GM12878 (cell line): ENCODE results near the gene PAX5. TPM values are rescaled to one million over a fixed set of nuclear protein-coding genes. Genes with fewer than 3 reads are reported as not detected.

Source experiments
- ATAC-seq: fragments of 200-7000 bp; cut with Tn5 transposase; 3 replicates; pipeline ENCODE4 v1.9.1; 2020; ENCODE audit warnings: mild to moderate bottlenecking, moderate library complexity
- BruUV-seq: library from RNA; stranded (reverse); fragments of 400-500 nt; replicated peaks from 2 replicates; lab custom pipeline; 2021; lab: Mats Ljungman, UMichigan
- CTCF ChIA-PET: fragments of 300-600 bp; sonication (Branson Sonifier 250); formaldehyde crosslinking; extraction: SDS; loops from one replicate; lab custom pipeline; 2021; ENCODE audit warnings: inconsistent platforms; lab: Yijun Ruan, JAX
- POLR2A ChIA-PET: fragments of 350-600 bp; formaldehyde crosslinking; extraction: SDS; loops from one replicate; lab custom pipeline; 2021; ENCODE audit warnings: inconsistent platforms; lab: Charles Lee
- RAD21 ChIA-PET: fragments of 300-600 bp; sonication (Branson Sonifier 250); formaldehyde crosslinking; loops from one replicate; lab custom pipeline; 2023; ENCODE audit warnings: antibody characterized with exemption; ENCODE audit not compliant: unreplicated experiment; lab: Charles Lee
- SMC1A ChIA-PET: fragments of 300-600 bp; sonication (Branson Sonifier 250); formaldehyde crosslinking; loops from one replicate; lab custom pipeline; 2023; ENCODE audit not compliant: unreplicated experiment, uncharacterized antibody; lab: Charles Lee
- DNase-seq: peaks from one replicate; pipeline ENCODE4 v3.0.0-alpha.2; 2011; ENCODE audit warnings: low read depth, low spot score
- FAIRE-seq: peaks from 3 replicates; lab custom pipeline; 2011; peaks lifted over from hg19 to GRCh38; lab: Jason Lieb, UNC
- H2AFZ ChIP-seq: 2 replicates; pipeline ENCODE4 v1.6.0; 2011; ENCODE audit warnings: low read depth, low read length, control low read depth; ENCODE audit not compliant: control insufficient read depth
- H3K27ac ChIP-seq: 2 replicates; pipeline ENCODE4 v1.5.1; 2011; ENCODE audit warnings: control low read depth; ENCODE audit not compliant: control insufficient read depth, insufficient read depth
- H3K27me3 ChIP-seq, 2 experiments: replicated peaks in 1 of 2; 2 replicates each; pipeline versions ENCODE4 v1.6.0 to v1.6.1; 2011; ENCODE audit warnings: low read length in 1 of 2; ENCODE audit not compliant: control insufficient read depth in 2 of 2, insufficient read depth in 2 of 2
- H3K36me3 ChIP-seq, 2 experiments: 2 replicates each; pipeline ENCODE4 v1.5.1; 2011; ENCODE audit warnings: low read length in 1 of 2; ENCODE audit not compliant: control insufficient read depth in 2 of 2, insufficient read depth in 2 of 2
- H3K4me1 ChIP-seq: 2 replicates; pipeline ENCODE4 v1.6.1; 2011; ENCODE audit warnings: mild to moderate bottlenecking, low read length, moderate library complexity, mixed read lengths; ENCODE audit not compliant: control insufficient read depth, insufficient read depth
- H3K4me2 ChIP-seq: 2 replicates; pipeline ENCODE4 v1.6.0; 2011; ENCODE audit warnings: control low read depth; ENCODE audit not compliant: control insufficient read depth, insufficient read depth
- H3K4me3 ChIP-seq: fragments of 200-600 bp; sonication (generic); 2 replicates; pipeline ENCODE4 v1.5.1; 2016
- H3K79me2 ChIP-seq: 2 replicates; pipeline ENCODE4 v1.6.0; 2011; ENCODE audit warnings: low read length; ENCODE audit not compliant: control insufficient read depth, insufficient read depth
- H3K9ac ChIP-seq: 2 replicates; pipeline ENCODE4 v1.8.0; 2011; ENCODE audit warnings: low read length, control low read depth, mixed read lengths; ENCODE audit not compliant: control insufficient read depth, insufficient read depth
- H3K9me3 ChIP-seq: replicated peaks from 3 replicates; pipeline ENCODE4 v1.5.1; 2011; ENCODE audit warnings: mild to moderate bottlenecking, low read length; ENCODE audit not compliant: control insufficient read depth, insufficient read depth
- H4K20me1 ChIP-seq: 2 replicates; pipeline ENCODE4 v1.6.0; 2011; ENCODE audit not compliant: control insufficient read depth, insufficient read depth
- CREB1 ChIP-seq: IDR thresholded peaks from 2 replicates; pipeline ENCODE4 v1.6.1; 2012; ENCODE audit warnings: low read depth, mild to moderate bottlenecking, inconsistent platforms
- FOS ChIP-seq: IDR thresholded peaks from 3 replicates; pipeline ENCODE4 v1.6.1; 2011; ENCODE audit warnings: borderline replicate concordance; ENCODE audit not compliant: insufficient read length; ENCODE audit errors: extremely low read depth
- NRF1 ChIP-seq: conservative IDR thresholded peaks from 2 replicates; pipeline ENCODE4 v1.6.1; 2011; ENCODE audit warnings: mild to moderate bottlenecking, low read depth, low read length, improper control_type of control experiment
- POLR2A ChIP-seq: IDR thresholded peaks from 2 replicates; pipeline ENCODE4 v1.6.1; 2011; ENCODE audit warnings: low read depth, mild to moderate bottlenecking, low read length
- SKIL ChIP-seq: fragments of 450-650 bp; IDR thresholded peaks from 2 replicates; pipeline ENCODE4 v1.6.1; 2017; ENCODE audit warnings: mild to moderate bottlenecking, low read depth, inconsistent platforms; ENCODE audit not compliant: poor library complexity, severe bottlenecking
- WGBS: methylation state at CpG from one replicate; pipeline ENCODE4 v1.1.6; 2016; ENCODE audit warnings: low lambda C conversion rate; ENCODE audit not compliant: insufficient replicate concordance, insufficient coverage; ENCODE audit errors: missing lambda C conversion rate; 5-methylcytosine and 5-hydroxymethylcytosine counted together
- in situ Hi-C: fragments of 300-500 bp; cut with MboI; formaldehyde crosslinking; loops from 9 replicates; pipeline ENCODE4 v1.14.3; 2018; ENCODE audit warnings: mixed read lengths
- intact Hi-C: fragments of 100-400 bp; cut with micrococcal nuclease; formaldehyde crosslinking; loops from one replicate; pipeline ENCODE4 v1.14.2; 2022; ENCODE audit not compliant: unreplicated experiment
- polyA plus RNA-seq, 11 experiments: library from polyadenylated mRNA; depleted of rRNA in 4 of 11; unstranded in 6 of 11; stranded (reverse) in 5 of 11; fragments of >200 nt; fragmentation: Nextera tagmentation in 4 of 11; fragmentation: Illumina TruSeq in 1 of 11; extraction: Ambion mirVana in 4 of 11; extraction: Trizol in 1 of 11; gene quantifications; 1 replicate in 1 of 11; 2 replicates in 10 of 11; pipeline versions ENCODE4 v1.2.1 to v1.2.3, GENCODE V29; 2011 to 2016; ENCODE audit warnings: inconsistent platforms in 2 of 11, missing spikeins in 2 of 11, low read depth in 1 of 11
- total RNA-seq, 4 experiments: library from RNA; depleted of rRNA in 3 of 4; stranded (reverse); fragments of >200 nt in 3 of 4; fragmentation: Illumina TruSeq in 1 of 4; extraction: Trizol in 1 of 4; gene quantifications; 2 replicates each; pipeline versions ENCODE4 v1.2.1 to v1.2.3, GENCODE V29; 2013 to 2021
- TF ChIP-seq, protein P1 (sequence below): fragments of 450-650 bp; formaldehyde crosslinking; IDR thresholded peaks from 2 replicates; pipeline ENCODE4 v1.5.0; 2022; ENCODE audit warnings: mild to moderate bottlenecking, missing genetic modification characterization

The PAX5 gene
- total and polyA plus RNA-seq, 10 of the 15 experiments (the other 5 are each of a cell fraction or from before 2014, with no cell fraction given) = 2.2 to 123 (median 31.9) TPM

DNA sequence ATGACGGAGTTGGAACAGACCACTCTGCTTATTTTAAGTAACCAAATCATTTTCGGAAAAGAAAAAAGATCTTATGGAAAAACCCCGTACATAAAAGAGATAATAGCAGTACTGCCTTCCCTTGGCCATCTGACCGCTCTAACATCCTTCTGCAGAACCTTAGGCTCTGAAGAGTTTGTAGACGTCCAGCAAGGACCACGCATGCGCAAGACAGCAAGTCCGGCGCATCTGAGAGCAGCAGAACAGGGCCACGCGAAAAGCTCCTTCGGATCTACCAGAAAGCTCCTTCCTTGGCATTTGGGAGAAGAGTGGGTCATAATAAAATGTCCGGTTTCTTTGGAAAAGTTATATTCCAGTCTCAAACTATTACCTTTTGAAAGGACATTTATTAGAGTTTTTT is 26.8 kb downstream of the PAX5 start:
- no peak for ATAC-seq
- H3K27me3 ChIP-seq = no peaks in the 10 kb centered on the region
- no peak for DNase-seq
- in situ Hi-C loops = no loop called here
- BruUV-seq = no TSS peak
- no peak for FAIRE-seq
- peaks cover 86% of the 10 kb centered on the region for H3K79me2 ChIP-seq
- SMC1A ChIA-PET = interaction anchor here (1.6 to 12.3 kb wide), 3 partner anchors 14 to 400 kb away, joined by 3 to 227 read pairs (median 6); no protein-coding TSS in a partner anchor
- peaks cover 21 to 33% of the 10 kb centered on the region in 2 experiments; a peak in 3 of 4 replicates for H3K36me3 ChIP-seq
- peak overlapping the region; percentile 98 for H3K27ac ChIP-seq
- TF ChIP-seq FOS (no peak), NRF1 (no peak), CREB1 (no peak), SKIL (no peak), POLR2A (no peak)
- TF ChIP-seq, protein P1, sequence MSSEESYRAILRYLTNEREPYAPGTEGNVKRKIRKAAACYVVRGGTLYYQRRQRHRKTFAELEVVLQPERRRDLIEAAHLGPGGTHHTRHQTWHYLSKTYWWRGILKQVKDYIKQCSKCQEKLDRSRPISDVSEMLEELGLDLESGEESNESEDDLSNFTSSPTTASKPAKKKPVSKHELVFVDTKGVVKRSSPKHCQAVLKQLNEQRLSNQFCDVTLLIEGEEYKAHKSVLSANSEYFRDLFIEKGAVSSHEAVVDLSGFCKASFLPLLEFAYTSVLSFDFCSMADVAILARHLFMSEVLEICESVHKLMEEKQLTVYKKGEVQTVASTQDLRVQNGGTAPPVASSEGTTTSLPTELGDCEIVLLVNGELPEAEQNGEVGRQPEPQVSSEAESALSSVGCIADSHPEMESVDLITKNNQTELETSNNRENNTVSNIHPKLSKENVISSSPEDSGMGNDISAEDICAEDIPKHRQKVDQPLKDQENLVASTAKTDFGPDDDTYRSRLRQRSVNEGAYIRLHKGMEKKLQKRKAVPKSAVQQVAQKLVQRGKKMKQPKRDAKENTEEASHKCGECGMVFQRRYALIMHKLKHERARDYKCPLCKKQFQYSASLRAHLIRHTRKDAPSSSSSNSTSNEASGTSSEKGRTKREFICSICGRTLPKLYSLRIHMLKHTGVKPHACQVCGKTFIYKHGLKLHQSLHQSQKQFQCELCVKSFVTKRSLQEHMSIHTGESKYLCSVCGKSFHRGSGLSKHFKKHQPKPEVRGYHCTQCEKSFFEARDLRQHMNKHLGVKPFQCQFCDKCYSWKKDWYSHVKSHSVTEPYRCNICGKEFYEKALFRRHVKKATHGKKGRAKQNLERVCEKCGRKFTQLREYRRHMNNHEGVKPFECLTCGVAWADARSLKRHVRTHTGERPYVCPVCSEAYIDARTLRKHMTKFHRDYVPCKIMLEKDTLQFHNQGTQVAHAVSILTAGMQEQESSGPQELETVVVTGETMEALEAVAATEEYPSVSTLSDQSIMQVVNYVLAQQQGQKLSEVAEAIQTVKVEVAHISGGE (CRISPR knock-in tag) = no peak
- TF ChIP-seq, all 136 proteins: peak for 0
- no peaks in the 10 kb centered on the region for H4K20me1 ChIP-seq
- no peaks in the 10 kb centered on the region for H3K9me3 ChIP-seq
- intact Hi-C loops = loop anchor here (10.0 kb wide), 1 partner anchor 62 kb away; no protein-coding TSS in a partner anchor
- WGBS = 72% methylated on average over 13 of the region's 13 CpGs
- H3K4me3 ChIP-seq = no peak overlapping the region
- H3K4me2 ChIP-seq = peak overlapping the region; percentile 77
- ChIA-PET CTCF (interaction anchor here (9.4 kb wide), 1 partner anchor 14 kb away, joined by 140 read pairs; no protein-coding TSS in a partner anchor), POLR2A (interaction anchor here (4.6 to 17.3 kb wide), 2 partner anchors 8 to 16 kb away, joined by 29 to 354 read pairs; no protein-coding TSS in a partner anchor), RAD21 (interaction anchor here (1.0 to 2.1 kb wide), 4 partner anchors 11 to 286 kb away, joined by 3 to 6 read pairs (median 4); no protein-coding TSS in a partner anchor)
- no peak overlapping the region for H2AFZ ChIP-seq
- peaks cover 89% of the 10 kb centered on the region for H3K4me1 ChIP-seq
- no peak overlapping the region for H3K9ac ChIP-seq
